GM18507 (cell line): ENCODE measurements around the gene PHLDB2.
A peak's percentile ranks its signal among the peaks of the same experiment; 100 is the strongest.
"Not testable (repeated sequence)": the region's sequence is repeated elsewhere in the genome, so short reads cannot be mapped to it uniquely, and the experiment has no call there.

Experiments used
- DNase-seq: peaks from one replicate; pipeline ENCODE4 v3.0.0; 2011; ENCODE audit warnings: low read depth; ENCODE audit not compliant: insufficient read length; ENCODE audit errors: extremely low spot score
- FAIRE-seq: peaks from 2 replicates; lab custom pipeline; 2011; peaks lifted over from hg19 to GRCh38; lab: Jason Lieb, UNC

The PHLDB2 gene

GRCh38 chr3:111859061-111859973, at the start of gene PHLDB2:
PHLDB2 (plus strand) TSS chr3:111859265; CDS start chr3:111884078, 24,813 bp downstream.
- DNase-seq (peak; percentile 30), FAIRE-seq (no peak)

GRCh38 chr3:111810909-111811308, 48.2 kb upstream of the PHLDB2 start:
- FAIRE-seq (no peak), DNase-seq (no peak)

GRCh38 chr3:111811811-111812210, 47.3 kb upstream of the PHLDB2 start:
- FAIRE-seq (no peak), DNase-seq (no peak)

GRCh38 chr3:111812701-111813100, 46.4 kb upstream of the PHLDB2 start:
- FAIRE-seq (peak; percentile 58), DNase-seq (no peak)

- no peak for FAIRE-seq
- DNase-seq: no peak
Measured at GRCh38 chr3:111813441-111813840, 45.6 kb upstream of the PHLDB2 start.

- no peak for FAIRE-seq
- DNase-seq: no peak
Measured at GRCh38 chr3:111813979-111814378, 45.1 kb upstream of the PHLDB2 start.

- DNase-seq, FAIRE-seq: not testable (repeated sequence)
Measured at GRCh38 chr3:111816771-111817170, 42.3 kb upstream of the PHLDB2 start.

- no peak for FAIRE-seq
- no peak for DNase-seq
Measured at GRCh38 chr3:111819927-111820326, 39.1 kb upstream of the PHLDB2 start.

- DNase-seq (no peak), FAIRE-seq (no peak)
Measured at GRCh38 chr3:111820651-111821050, 38.4 kb upstream of the PHLDB2 start.

GRCh38 chr3:111821891-111822290, 37.2 kb upstream of the PHLDB2 start:
- no peak for FAIRE-seq
- no peak for DNase-seq

GRCh38 chr3:111822804-111823203, 36.3 kb upstream of the PHLDB2 start:
- DNase-seq (no peak), FAIRE-seq (no peak)

- DNase-seq (no peak), FAIRE-seq (no peak)
Measured at GRCh38 chr3:111823341-111823855, 35.7 kb upstream of the PHLDB2 start.

- DNase-seq: no peak
- no peak for FAIRE-seq
Measured at GRCh38 chr3:111824351-111824750, 34.7 kb upstream of the PHLDB2 start.

GRCh38 chr3:111827871-111828270, 31.2 kb upstream of the PHLDB2 start:
- no peak for DNase-seq
- no peak for FAIRE-seq

GRCh38 chr3:111828530-111828929, 30.5 kb upstream of the PHLDB2 start:
- FAIRE-seq (no peak), DNase-seq (no peak)

- no peak for DNase-seq
- no peak for FAIRE-seq
Measured at GRCh38 chr3:111829023-111829422, 30.0 kb upstream of the PHLDB2 start.

- DNase-seq (no peak), FAIRE-seq (no peak)
Measured at GRCh38 chr3:111831840-111832239, 27.2 kb upstream of the PHLDB2 start.

GRCh38 chr3:111837112-111837511, 22.0 kb upstream of the PHLDB2 start:
- DNase-seq: no peak
- FAIRE-seq: no peak

GRCh38 chr3:111838133-111838532, 20.9 kb upstream of the PHLDB2 start:
- FAIRE-seq (no peak), DNase-seq (no peak)

- no peak for DNase-seq
- FAIRE-seq: no peak
Measured at GRCh38 chr3:111846039-111846438, 13.0 kb upstream of the PHLDB2 start.

- FAIRE-seq (no peak), DNase-seq (no peak)
Measured at GRCh38 chr3:111846717-111847116, 12.3 kb upstream of the PHLDB2 start.
